A549 (cell line): ENCODE results near the gene PLAC1.

ENCODE experiments used
- BHLHE40 ChIP-seq: IDR thresholded peaks from 2 replicates; pipeline ENCODE4 v1.6.1; 2012; ENCODE audit warnings: low read depth, low read length, inconsistent platforms
- EP300 ChIP-seq, 2 experiments: fragments of >200 bp; sonication (Bioruptor Twin); formaldehyde crosslinking; IDR thresholded peaks; 2 replicates in 1 of 2; 3 replicates in 1 of 2; pipeline ENCODE4 v1.6.1; 2016 to 2017
- MAFK ChIP-seq: fragments of 450-650 bp; IDR thresholded peaks from 2 replicates; pipeline ENCODE4 v1.6.1; 2014; ENCODE audit not compliant: partially characterized antibody
- NR3C1 ChIP-seq: fragments of >200 bp; sonication (Bioruptor Twin); formaldehyde crosslinking; IDR thresholded peaks from 3 replicates; pipeline ENCODE4 v1.6.1; 2017
- POLR2AphosphoS2 ChIP-seq: conservative IDR thresholded peaks from 2 replicates; pipeline ENCODE4 v1.6.1; 2012; ENCODE audit warnings: low read length, improper control_type of control experiment, inconsistent platforms
- RARB ChIP-seq: fragments of 250-450 bp; sonication (Bioruptor Pico); IDR thresholded peaks from 2 replicates; pipeline ENCODE4 v1.8.0; 2021; ENCODE audit warnings: mild to moderate bottlenecking, moderate library complexity
- RNF2 ChIP-seq: fragments of 200-600 bp; sonication (generic); IDR thresholded peaks from 2 replicates; pipeline ENCODE4 v1.6.1; 2016; ENCODE audit warnings: low read depth, mild to moderate bottlenecking, antibody characterized with exemption, moderate library complexity, borderline replicate concordance
- SMC3 ChIP-seq: fragments of >200 bp; sonication (Bioruptor Twin); formaldehyde crosslinking; IDR thresholded peaks from 3 replicates; pipeline ENCODE4 v1.6.1; 2018; ENCODE audit warnings: inconsistent platforms
- TF ChIP-seq, protein P1 (sequence below): fragments of >200 bp; sonication (Bioruptor Twin); formaldehyde crosslinking; IDR thresholded peaks from 3 replicates; pipeline ENCODE4 v1.5.1; 2016
- TF ChIP-seq, protein P2 (sequence below): fragments of >200 bp; sonication (Bioruptor Twin); formaldehyde crosslinking; IDR thresholded peaks from 3 replicates; pipeline ENCODE4 v1.6.1; 2016
- TF ChIP-seq, protein P3 (sequence below): fragments of 200-600 bp; sonication (generic); IDR thresholded peaks from 2 replicates; pipeline ENCODE4 v1.6.1; 2016; ENCODE audit warnings: antibody characterized with exemption, mild to moderate bottlenecking, moderate library complexity

DNA sequence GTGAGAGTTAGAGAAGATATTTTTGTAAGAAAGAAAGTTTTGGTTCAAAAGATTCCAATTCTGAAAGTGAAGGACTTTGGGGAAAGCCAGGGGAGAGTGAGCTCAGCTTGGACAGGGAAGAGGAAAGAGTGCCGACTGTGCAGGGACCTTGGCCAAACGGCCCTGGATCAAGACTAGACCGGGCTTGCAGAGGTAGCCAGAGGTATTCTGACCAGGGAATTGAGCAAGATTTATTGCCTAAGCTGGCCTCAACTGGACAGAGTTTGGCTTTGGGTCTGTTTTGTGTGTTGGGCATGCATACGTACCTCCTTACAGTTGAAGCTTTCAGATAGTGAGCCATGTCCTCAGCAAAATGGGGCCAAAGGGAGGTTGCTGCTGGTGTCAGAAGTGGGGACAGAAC, 11.6 kb downstream of the PLAC1 start:
- no peak for TF ChIP-seq BHLHE40
- TF ChIP-seq, protein P1, sequence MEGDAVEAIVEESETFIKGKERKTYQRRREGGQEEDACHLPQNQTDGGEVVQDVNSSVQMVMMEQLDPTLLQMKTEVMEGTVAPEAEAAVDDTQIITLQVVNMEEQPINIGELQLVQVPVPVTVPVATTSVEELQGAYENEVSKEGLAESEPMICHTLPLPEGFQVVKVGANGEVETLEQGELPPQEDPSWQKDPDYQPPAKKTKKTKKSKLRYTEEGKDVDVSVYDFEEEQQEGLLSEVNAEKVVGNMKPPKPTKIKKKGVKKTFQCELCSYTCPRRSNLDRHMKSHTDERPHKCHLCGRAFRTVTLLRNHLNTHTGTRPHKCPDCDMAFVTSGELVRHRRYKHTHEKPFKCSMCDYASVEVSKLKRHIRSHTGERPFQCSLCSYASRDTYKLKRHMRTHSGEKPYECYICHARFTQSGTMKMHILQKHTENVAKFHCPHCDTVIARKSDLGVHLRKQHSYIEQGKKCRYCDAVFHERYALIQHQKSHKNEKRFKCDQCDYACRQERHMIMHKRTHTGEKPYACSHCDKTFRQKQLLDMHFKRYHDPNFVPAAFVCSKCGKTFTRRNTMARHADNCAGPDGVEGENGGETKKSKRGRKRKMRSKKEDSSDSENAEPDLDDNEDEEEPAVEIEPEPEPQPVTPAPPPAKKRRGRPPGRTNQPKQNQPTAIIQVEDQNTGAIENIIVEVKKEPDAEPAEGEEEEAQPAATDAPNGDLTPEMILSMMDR: no peak
- no peak for TF ChIP-seq EP300 (IDR thresholded peaks at IDR 0.05)
- TF ChIP-seq RNF2: no peak
- no peak for TF ChIP-seq RARB (CRISPR knock-in tag)
- no peak for TF ChIP-seq POLR2AphosphoS2
- TF ChIP-seq SMC3: no peak
- TF ChIP-seq, protein P2, sequence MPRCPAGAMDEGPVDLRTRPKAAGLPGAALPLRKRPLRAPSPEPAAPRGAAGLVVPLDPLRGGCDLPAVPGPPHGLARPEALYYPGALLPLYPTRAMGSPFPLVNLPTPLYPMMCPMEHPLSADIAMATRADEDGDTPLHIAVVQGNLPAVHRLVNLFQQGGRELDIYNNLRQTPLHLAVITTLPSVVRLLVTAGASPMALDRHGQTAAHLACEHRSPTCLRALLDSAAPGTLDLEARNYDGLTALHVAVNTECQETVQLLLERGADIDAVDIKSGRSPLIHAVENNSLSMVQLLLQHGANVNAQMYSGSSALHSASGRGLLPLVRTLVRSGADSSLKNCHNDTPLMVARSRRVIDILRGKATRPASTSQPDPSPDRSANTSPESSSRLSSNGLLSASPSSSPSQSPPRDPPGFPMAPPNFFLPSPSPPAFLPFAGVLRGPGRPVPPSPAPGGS: no peak
- TF ChIP-seq, protein P3, sequence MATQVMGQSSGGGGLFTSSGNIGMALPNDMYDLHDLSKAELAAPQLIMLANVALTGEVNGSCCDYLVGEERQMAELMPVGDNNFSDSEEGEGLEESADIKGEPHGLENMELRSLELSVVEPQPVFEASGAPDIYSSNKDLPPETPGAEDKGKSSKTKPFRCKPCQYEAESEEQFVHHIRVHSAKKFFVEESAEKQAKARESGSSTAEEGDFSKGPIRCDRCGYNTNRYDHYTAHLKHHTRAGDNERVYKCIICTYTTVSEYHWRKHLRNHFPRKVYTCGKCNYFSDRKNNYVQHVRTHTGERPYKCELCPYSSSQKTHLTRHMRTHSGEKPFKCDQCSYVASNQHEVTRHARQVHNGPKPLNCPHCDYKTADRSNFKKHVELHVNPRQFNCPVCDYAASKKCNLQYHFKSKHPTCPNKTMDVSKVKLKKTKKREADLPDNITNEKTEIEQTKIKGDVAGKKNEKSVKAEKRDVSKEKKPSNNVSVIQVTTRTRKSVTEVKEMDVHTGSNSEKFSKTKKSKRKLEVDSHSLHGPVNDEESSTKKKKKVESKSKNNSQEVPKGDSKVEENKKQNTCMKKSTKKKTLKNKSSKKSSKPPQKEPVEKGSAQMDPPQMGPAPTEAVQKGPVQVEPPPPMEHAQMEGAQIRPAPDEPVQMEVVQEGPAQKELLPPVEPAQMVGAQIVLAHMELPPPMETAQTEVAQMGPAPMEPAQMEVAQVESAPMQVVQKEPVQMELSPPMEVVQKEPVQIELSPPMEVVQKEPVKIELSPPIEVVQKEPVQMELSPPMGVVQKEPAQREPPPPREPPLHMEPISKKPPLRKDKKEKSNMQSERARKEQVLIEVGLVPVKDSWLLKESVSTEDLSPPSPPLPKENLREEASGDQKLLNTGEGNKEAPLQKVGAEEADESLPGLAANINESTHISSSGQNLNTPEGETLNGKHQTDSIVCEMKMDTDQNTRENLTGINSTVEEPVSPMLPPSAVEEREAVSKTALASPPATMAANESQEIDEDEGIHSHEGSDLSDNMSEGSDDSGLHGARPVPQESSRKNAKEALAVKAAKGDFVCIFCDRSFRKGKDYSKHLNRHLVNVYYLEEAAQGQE: no peak
- no peak for TF ChIP-seq NR3C1
- TF ChIP-seq MAFK: no peak
